K562 (cell line): ENCODE results near the gene CCT5. TPM values are rescaled to one million over a fixed set of nuclear protein-coding genes. Genes with fewer than 3 reads are reported as not detected.

Experiments
- ARNT ChIP-seq, 2 experiments: fragments of 450-650 bp; IDR thresholded peaks; 2 replicates each; pipeline ENCODE4 v1.6.1; 2016; ENCODE audit warnings: mild to moderate bottlenecking in 1 of 2
- CBX8 ChIP-seq: fragments of 200-600 bp; sonication (generic); IDR thresholded peaks from 2 replicates; pipeline ENCODE4 v1.6.1; 2012; ENCODE audit warnings: borderline replicate concordance, mixed run types, low read depth, mild to moderate bottlenecking, moderate library complexity, mixed read lengths, low read length, control low read depth, inconsistent platforms; ENCODE audit not compliant: poor library complexity, severe bottlenecking; ENCODE audit errors: extremely low read depth
- CHD2 ChIP-seq: IDR thresholded peaks from 2 replicates; pipeline ENCODE4 v1.6.1; 2011; ENCODE audit warnings: low read depth, low read length
- CREB1 ChIP-seq, 2 experiments: sonication (generic) in 1 of 2; formaldehyde crosslinking in 1 of 2; IDR thresholded peaks; 2 replicates each; pipeline versions ENCODE4 v1.6.1 to v1.8.0; 2012 to 2022; ENCODE audit warnings: inconsistent platforms in 1 of 2, mild to moderate bottlenecking in 1 of 2, missing genetic modification reagents in 1 of 2, moderate library complexity in 1 of 2
- FOXK2 ChIP-seq, 2 experiments: fragments of 450-650 bp; IDR thresholded peaks in 1 of 2; conservative IDR thresholded peaks in 1 of 2; 2 replicates each; pipeline ENCODE4 v1.6.1; 2016; ENCODE audit warnings: low read depth in 2 of 2, mild to moderate bottlenecking in 1 of 2
- JUN ChIP-seq, 2 experiments: sonication (generic) in 1 of 2; formaldehyde crosslinking in 1 of 2; IDR thresholded peaks; 2 replicates each; pipeline versions ENCODE4 v1.6.1 to v1.8.0; 2012 to 2022; ENCODE audit warnings: borderline replicate concordance in 2 of 2, mild to moderate bottlenecking in 2 of 2, improper control_type of control experiment in 1 of 2, low read depth in 1 of 2, low read length in 1 of 2, missing genetic modification reagents in 1 of 2
- MAFF ChIP-seq: IDR thresholded peaks from 2 replicates; pipeline ENCODE4 v1.6.1; 2012; ENCODE audit warnings: low read length, improper control_type of control experiment
- MBD2 ChIP-seq: sonication (generic); IDR thresholded peaks from 2 replicates; pipeline ENCODE4 v1.6.1; 2016; ENCODE audit warnings: low read depth, borderline replicate concordance
- MEF2A ChIP-seq: IDR thresholded peaks from 2 replicates; pipeline ENCODE4 v1.6.1; 2011; ENCODE audit warnings: low read depth, mild to moderate bottlenecking, low read length, moderate library complexity; ENCODE audit not compliant: control insufficient read depth
- NFE2 ChIP-seq: IDR thresholded peaks from 2 replicates; pipeline ENCODE4 v1.6.1; 2014; ENCODE audit warnings: antibody characterized with exemption, low read depth
- RBM14 ChIP-seq: fragments of 200-400 bp; formaldehyde crosslinking; IDR thresholded peaks from 2 replicates; pipeline ENCODE4 v1.6.1; 2018; ENCODE audit warnings: low read depth, mild to moderate bottlenecking, low read length, moderate library complexity, borderline replicate concordance; ENCODE audit not compliant: insufficient read depth
- SIN3A ChIP-seq, 2 experiments: fragments of 150-350 bp in 1 of 2; IDR thresholded peaks; 2 replicates each; pipeline ENCODE4 v1.6.1; 2011 to 2016; ENCODE audit warnings: borderline replicate concordance in 2 of 2, low read depth in 2 of 2, low read length in 2 of 2, mild to moderate bottlenecking in 2 of 2, moderate library complexity in 2 of 2; ENCODE audit not compliant: control insufficient read depth in 1 of 2
- TGIF2 ChIP-seq: sonication (generic); formaldehyde crosslinking; IDR thresholded peaks from 2 replicates; pipeline ENCODE4 v1.8.1; 2022; ENCODE audit warnings: mild to moderate bottlenecking, missing genetic modification reagents, moderate library complexity
- YY1 ChIP-seq, 3 experiments: IDR thresholded peaks; 2 replicates each; pipeline ENCODE4 v1.6.1; 2011; ENCODE audit warnings: low read length in 2 of 3, mild to moderate bottlenecking in 2 of 3, moderate library complexity in 2 of 3, borderline replicate concordance in 1 of 3, control low read depth in 1 of 3, low read depth in 1 of 3; ENCODE audit not compliant: insufficient read depth in 3 of 3, insufficient replicate concordance in 2 of 3, control insufficient read depth in 1 of 3, insufficient read length in 1 of 3; ENCODE audit errors: extremely low read depth in 1 of 3
- polyA plus RNA-seq, 8 experiments: library from polyadenylated mRNA; depleted of rRNA in 4 of 8; stranded (reverse) in 5 of 8; unstranded in 3 of 8; fragments of >200 nt; fragmentation: Nextera tagmentation in 2 of 8; fragmentation: Illumina TruSeq in 1 of 8; extraction: Ambion mirVana in 2 of 8; extraction: Trizol in 1 of 8; gene quantifications; 2 replicates each; pipeline versions ENCODE4 v1.2.1 to v1.2.3, GENCODE V29; 2011 to 2014; ENCODE audit warnings: inconsistent platforms in 1 of 8, missing spikeins in 1 of 8
- total RNA-seq, 7 experiments: library from RNA; depleted of rRNA in 6 of 7; stranded (reverse); fragments of >200 nt in 6 of 7; fragmentation: Illumina TruSeq in 2 of 7; extraction: Trizol in 2 of 7; gene quantifications; 2 replicates each; pipeline versions ENCODE4 v1.2.1 to v1.2.3, GENCODE V29; 2011 to 2021; ENCODE audit warnings: low replicate concordance in 1 of 7
- TF ChIP-seq, protein P1 (sequence below): IDR thresholded peaks from 3 replicates; pipeline ENCODE4 v1.6.1; 2011; ENCODE audit warnings: borderline replicate concordance, mild to moderate bottlenecking; ENCODE audit not compliant: insufficient read length, insufficient read depth
- TF ChIP-seq, protein P2 (sequence below): sonication (generic); formaldehyde crosslinking; IDR thresholded peaks from 2 replicates; pipeline ENCODE4 v1.8.0; 2022; ENCODE audit warnings: missing genetic modification reagents, mild to moderate bottlenecking, moderate library complexity, borderline replicate concordance
- TF ChIP-seq, protein P3 (sequence below): fragments of 450-650 bp; formaldehyde crosslinking; IDR thresholded peaks from 2 replicates; pipeline ENCODE4 v1.4.0; 2022; ENCODE audit warnings: missing genetic modification characterization
- TF ChIP-seq, protein P4 (sequence below): fragments of 200-800 bp; sonication (Bioruptor generic); IDR thresholded peaks from 2 replicates; pipeline ENCODE4 v1.6.1; 2017; ENCODE audit warnings: missing genetic modification characterization, missing compliant biosample characterization

Gene CCT5
- total and polyA plus RNA-seq, 9 of the 15 experiments (the other 6 are each of a cell fraction or from before 2014, with no cell fraction given), result 782 to 1,606 (median 1,153) TPM

DNA sequence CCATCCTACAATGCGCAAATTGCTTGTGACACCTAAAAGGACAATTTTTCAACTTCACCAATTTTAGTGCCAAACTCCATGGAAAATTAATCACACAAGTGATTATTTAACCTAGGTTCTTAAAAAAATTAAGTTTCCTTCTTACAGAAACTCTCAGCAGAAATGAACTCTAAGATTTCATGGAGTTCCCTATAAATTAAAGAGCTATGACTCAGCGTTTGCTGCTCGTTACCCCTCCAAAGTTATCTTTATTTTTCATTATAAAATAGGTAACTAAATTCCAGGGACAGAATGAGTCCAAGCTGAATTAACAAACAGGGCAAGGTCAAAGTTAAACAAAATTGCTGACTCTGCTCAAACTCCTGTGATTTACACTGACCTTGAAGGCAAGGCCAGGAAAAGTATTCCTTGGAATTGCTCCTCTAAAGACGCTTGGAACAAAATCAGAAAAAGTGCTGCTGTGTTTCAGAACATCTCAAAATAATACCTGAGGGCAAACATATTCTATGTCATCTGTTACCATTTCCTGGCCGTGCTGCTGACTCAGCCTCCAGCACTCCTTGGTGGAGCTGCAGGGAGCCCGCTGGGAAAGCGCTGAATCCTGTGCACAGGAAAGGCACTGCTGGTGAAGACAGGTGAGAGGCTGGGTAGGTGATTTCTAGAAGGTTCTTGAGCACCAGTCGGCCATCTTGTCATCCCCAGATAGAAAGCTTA, 60.1 kb downstream of the CCT5 start (continued):
- no peak for TF ChIP-seq MBD2
- TF ChIP-seq TGIF2, result no peak
- TF ChIP-seq FOXK2 (conservative IDR thresholded peaks at IDR 0.05 in 1 of 2, IDR thresholded peaks at IDR 0.05 in 1 of 2; ENCODE audit: low read depth in 2 of 2), result no peak
- TF ChIP-seq, protein P1, sequence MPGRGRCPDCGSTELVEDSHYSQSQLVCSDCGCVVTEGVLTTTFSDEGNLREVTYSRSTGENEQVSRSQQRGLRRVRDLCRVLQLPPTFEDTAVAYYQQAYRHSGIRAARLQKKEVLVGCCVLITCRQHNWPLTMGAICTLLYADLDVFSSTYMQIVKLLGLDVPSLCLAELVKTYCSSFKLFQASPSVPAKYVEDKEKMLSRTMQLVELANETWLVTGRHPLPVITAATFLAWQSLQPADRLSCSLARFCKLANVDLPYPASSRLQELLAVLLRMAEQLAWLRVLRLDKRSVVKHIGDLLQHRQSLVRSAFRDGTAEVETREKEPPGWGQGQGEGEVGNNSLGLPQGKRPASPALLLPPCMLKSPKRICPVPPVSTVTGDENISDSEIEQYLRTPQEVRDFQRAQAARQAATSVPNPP, result no peak
- TF ChIP-seq MAFF, result peak; percentile 99
- TF ChIP-seq YY1 (IDR thresholded peaks at IDR 0.05; ENCODE audit: borderline replicate concordance in 1 of 3, control insufficient read depth in 1 of 3, extremely low read depth in 1 of 3, insufficient read depth in 3 of 3, insufficient read length in 1 of 3, insufficient replicate concordance in 2 of 3, low read depth in 1 of 3, low read length in 2 of 3), result peak in 2 of 3 experiments; percentile 27 to 78
- no peak for TF ChIP-seq RBM14
- no peak for TF ChIP-seq MEF2A
- no peak for TF ChIP-seq CBX8
- TF ChIP-seq, protein P2, sequence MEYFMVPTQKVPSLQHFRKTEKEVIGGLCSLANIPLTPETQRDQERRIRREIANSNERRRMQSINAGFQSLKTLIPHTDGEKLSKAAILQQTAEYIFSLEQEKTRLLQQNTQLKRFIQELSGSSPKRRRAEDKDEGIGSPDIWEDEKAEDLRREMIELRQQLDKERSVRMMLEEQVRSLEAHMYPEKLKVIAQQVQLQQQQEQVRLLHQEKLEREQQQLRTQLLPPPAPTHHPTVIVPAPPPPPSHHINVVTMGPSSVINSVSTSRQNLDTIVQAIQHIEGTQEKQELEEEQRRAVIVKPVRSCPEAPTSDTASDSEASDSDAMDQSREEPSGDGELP (CRISPR knock-in tag), result 0 out of 2 replicates have a peak, but pooled peaks have one; percentile 22
- TF ChIP-seq JUN (IDR thresholded peaks at IDR 0.05; ENCODE audit: borderline replicate concordance, low read depth, low read length), result 0 out of 2 replicates have a peak, but pooled peaks have one; percentile 8
- no peak for TF ChIP-seq JUN (CRISPR knock-in tag; IDR thresholded peaks at IDR 0.05; ENCODE audit: borderline replicate concordance)
- TF ChIP-seq, protein P3, sequence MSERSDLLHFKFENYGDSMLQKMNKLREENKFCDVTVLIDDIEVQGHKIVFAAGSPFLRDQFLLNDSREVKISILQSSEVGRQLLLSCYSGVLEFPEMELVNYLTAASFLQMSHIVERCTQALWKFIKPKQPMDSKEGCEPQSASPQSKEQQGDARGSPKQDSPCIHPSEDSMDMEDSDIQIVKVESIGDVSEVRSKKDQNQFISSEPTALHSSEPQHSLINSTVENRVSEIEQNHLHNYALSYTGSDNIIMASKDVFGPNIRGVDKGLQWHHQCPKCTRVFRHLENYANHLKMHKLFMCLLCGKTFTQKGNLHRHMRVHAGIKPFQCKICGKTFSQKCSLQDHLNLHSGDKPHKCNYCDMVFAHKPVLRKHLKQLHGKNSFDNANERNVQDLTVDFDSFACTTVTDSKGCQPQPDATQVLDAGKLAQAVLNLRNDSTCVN (CRISPR knock-in tag), result no peak
- 0 out of 4 replicates have a peak, but pooled peaks of 1 of the 2 experiments have one; percentile 20 for TF ChIP-seq ARNT (IDR thresholded peaks at IDR 0.05)
- no peak for TF ChIP-seq SIN3A (IDR thresholded peaks at IDR 0.05; ENCODE audit: borderline replicate concordance in 2 of 2, control insufficient read depth in 1 of 2, low read depth in 2 of 2, low read length in 2 of 2)
- TF ChIP-seq, protein P4, sequence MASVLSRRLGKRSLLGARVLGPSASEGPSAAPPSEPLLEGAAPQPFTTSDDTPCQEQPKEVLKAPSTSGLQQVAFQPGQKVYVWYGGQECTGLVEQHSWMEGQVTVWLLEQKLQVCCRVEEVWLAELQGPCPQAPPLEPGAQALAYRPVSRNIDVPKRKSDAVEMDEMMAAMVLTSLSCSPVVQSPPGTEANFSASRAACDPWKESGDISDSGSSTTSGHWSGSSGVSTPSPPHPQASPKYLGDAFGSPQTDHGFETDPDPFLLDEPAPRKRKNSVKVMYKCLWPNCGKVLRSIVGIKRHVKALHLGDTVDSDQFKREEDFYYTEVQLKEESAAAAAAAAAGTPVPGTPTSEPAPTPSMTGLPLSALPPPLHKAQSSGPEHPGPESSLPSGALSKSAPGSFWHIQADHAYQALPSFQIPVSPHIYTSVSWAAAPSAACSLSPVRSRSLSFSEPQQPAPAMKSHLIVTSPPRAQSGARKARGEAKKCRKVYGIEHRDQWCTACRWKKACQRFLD, result 0 out of 2 replicates have a peak, but pooled peaks have one; percentile 52
- TF ChIP-seq NFE2, result peak; percentile 81
- no peak for TF ChIP-seq CHD2
- TF ChIP-seq CREB1 (IDR thresholded peaks at IDR 0.05), result no peak
- no peak for TF ChIP-seq CREB1 (CRISPR knock-in tag; IDR thresholded peaks at IDR 0.05)
